ENCODE measurements around the gene OR13F1. TPM values are rescaled to one million over a fixed set of nuclear protein-coding genes. Genes with fewer than 3 reads are reported as not detected.

OR13F1 gene, protein sequence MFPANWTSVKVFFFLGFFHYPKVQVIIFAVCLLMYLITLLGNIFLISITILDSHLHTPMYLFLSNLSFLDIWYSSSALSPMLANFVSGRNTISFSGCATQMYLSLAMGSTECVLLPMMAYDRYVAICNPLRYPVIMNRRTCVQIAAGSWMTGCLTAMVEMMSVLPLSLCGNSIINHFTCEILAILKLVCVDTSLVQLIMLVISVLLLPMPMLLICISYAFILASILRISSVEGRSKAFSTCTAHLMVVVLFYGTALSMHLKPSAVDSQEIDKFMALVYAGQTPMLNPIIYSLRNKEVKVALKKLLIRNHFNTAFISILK
- polyA plus RNA-seq (2011; rRNA removed) (not detected in 2 replicates), polyA minus RNA-seq (2011; rRNA and poly(A)+ RNA removed) (not detected in 2 replicates)

- DNase-seq (ENCODE audit: low read depth): no peak
- ChIA-PET POLR2A (no interaction called here), CTCF (no interaction called here)
- TF ChIP-seq, protein P1, sequence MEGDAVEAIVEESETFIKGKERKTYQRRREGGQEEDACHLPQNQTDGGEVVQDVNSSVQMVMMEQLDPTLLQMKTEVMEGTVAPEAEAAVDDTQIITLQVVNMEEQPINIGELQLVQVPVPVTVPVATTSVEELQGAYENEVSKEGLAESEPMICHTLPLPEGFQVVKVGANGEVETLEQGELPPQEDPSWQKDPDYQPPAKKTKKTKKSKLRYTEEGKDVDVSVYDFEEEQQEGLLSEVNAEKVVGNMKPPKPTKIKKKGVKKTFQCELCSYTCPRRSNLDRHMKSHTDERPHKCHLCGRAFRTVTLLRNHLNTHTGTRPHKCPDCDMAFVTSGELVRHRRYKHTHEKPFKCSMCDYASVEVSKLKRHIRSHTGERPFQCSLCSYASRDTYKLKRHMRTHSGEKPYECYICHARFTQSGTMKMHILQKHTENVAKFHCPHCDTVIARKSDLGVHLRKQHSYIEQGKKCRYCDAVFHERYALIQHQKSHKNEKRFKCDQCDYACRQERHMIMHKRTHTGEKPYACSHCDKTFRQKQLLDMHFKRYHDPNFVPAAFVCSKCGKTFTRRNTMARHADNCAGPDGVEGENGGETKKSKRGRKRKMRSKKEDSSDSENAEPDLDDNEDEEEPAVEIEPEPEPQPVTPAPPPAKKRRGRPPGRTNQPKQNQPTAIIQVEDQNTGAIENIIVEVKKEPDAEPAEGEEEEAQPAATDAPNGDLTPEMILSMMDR (IDR thresholded peaks at IDR 0.05; ENCODE audit: insufficient read depth, low read depth, low read length): no peak
- no peak within 1 kb of the TSS for H3K4me3 ChIP-seq (ENCODE audit: low read depth, low read length)
- no peaks in the 10 kb centered on the region for H3K27me3 ChIP-seq (ENCODE audit: control insufficient read depth, insufficient read depth, low read length)
- H3K36me3 ChIP-seq (ENCODE audit: control insufficient read depth, insufficient read depth, low read length): no peaks in the 10 kb centered on the region
Measured at GRCh38 chr9:104503963-104504362, at the start of gene OR13F1. TSS of gene OR13F1 (plus strand) at chr9:104504263. CDS start at chr9:104504263, 0 bp downstream.

GRCh38 chr9:104456831-104457230, 47.2 kb upstream of the OR13F1 start:
- no peak overlapping the region for H3K4me3 ChIP-seq (ENCODE audit: low read depth, low read length)
- TF ChIP-seq, protein P1 (IDR thresholded peaks at IDR 0.05; ENCODE audit: insufficient read depth, low read depth, low read length): no peak
- no peaks in the 10 kb centered on the region for H3K36me3 ChIP-seq (ENCODE audit: control insufficient read depth, insufficient read depth, low read length)
- ChIA-PET POLR2A (no interaction called here), CTCF (no interaction called here)
- H3K27me3 ChIP-seq (ENCODE audit: control insufficient read depth, insufficient read depth, low read length): no peaks in the 10 kb centered on the region
- no peak for DNase-seq (ENCODE audit: low read depth)

GRCh38 chr9:104463864-104464263, 40.2 kb upstream of the OR13F1 start:
- Histone ChIP-seq H3K27me3 (ENCODE audit: control insufficient read depth, insufficient read depth, low read length) (no peaks in the 10 kb centered on the region), H3K4me3 (ENCODE audit: low read depth, low read length) (no peak overlapping the region), H3K36me3 (ENCODE audit: control insufficient read depth, insufficient read depth, low read length) (no peaks in the 10 kb centered on the region)
- TF ChIP-seq, protein P1 (IDR thresholded peaks at IDR 0.05; ENCODE audit: insufficient read depth, low read depth, low read length): no peak
- DNase-seq (ENCODE audit: low read depth): no peak
- POLR2A ChIA-PET: no interaction called here
- CTCF ChIA-PET: no interaction called here

- DNase-seq (ENCODE audit: low read depth): no peak
- ChIA-PET POLR2A (no interaction called here), CTCF (no interaction called here)
- TF ChIP-seq, protein P1 (IDR thresholded peaks at IDR 0.05; ENCODE audit: insufficient read depth, low read depth, low read length): no peak
- H3K27me3 ChIP-seq (ENCODE audit: control insufficient read depth, insufficient read depth, low read length): no peaks in the 10 kb centered on the region
- H3K36me3 ChIP-seq (ENCODE audit: control insufficient read depth, insufficient read depth, low read length): no peaks in the 10 kb centered on the region
- H3K4me3 ChIP-seq (ENCODE audit: low read depth, low read length): no peak overlapping the region
Measured at GRCh38 chr9:104468261-104468660, 35.8 kb upstream of the OR13F1 start.

DNA sequence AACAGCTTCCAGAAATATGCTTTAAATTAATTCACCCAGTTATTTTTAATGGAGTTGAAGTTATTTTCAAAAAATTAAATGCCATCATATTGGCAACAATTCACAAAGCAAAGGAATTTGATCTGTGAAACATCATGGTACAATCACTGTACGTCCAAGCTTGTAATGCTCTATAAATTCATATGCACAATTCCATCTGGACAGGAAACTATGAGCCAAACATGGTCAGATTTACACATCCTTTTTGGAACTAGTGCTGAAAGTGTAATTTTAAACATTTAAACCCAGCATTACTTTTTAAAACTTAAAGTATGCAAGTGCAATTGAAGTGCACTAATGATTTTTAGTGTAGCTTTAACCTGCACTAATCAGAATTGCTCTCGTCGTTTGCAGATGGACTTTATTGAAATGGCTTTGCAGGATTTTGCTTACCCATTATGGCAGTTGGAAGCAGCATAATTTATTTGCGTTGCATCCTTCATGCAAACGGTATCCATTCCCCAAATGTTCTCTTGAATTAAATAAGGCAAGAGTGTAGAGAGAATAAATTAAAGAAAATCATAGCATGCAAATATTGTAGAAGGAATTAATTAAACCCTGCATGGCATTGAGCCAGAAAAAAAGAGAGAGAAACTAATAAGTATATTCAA, 21.0 kb upstream of the OR13F1 start:
- no peaks in the 10 kb centered on the region for H3K36me3 ChIP-seq (ENCODE audit: control insufficient read depth, insufficient read depth, low read length)
- TF ChIP-seq, protein P1 (IDR thresholded peaks at IDR 0.05; ENCODE audit: insufficient read depth, low read depth, low read length): no peak
- no peaks in the 10 kb centered on the region for H3K27me3 ChIP-seq (ENCODE audit: control insufficient read depth, insufficient read depth, low read length)
- ChIA-PET POLR2A (no interaction called here), CTCF (interaction anchor here (0.6 kb wide), 1 partner anchor 9 kb away, joined by 4 read pairs; no protein-coding TSS in a partner anchor)
- DNase-seq (ENCODE audit: low read depth): no peak
- no peak overlapping the region for H3K4me3 ChIP-seq (ENCODE audit: low read depth, low read length)
